Stimulated activated CD8-positive, alpha-beta memory T cell treated with anti-CD3 and anti-CD28 coated beads, Interleukin-7, amount 100 ng/mL, for 24 hours (primary cell): Measurements from ENCODE around the gene TMPRSS9.
"Not testable (repeated sequence)": the region's sequence is repeated elsewhere in the genome, so short reads cannot be mapped to it uniquely, and the experiment has no call there.

Source experiments
- DNase-seq: peaks from one replicate; pipeline ENCODE4 v3.0.0-alpha.2; 2020; ENCODE audit warnings: low read depth

Gene TMPRSS9

DNA sequence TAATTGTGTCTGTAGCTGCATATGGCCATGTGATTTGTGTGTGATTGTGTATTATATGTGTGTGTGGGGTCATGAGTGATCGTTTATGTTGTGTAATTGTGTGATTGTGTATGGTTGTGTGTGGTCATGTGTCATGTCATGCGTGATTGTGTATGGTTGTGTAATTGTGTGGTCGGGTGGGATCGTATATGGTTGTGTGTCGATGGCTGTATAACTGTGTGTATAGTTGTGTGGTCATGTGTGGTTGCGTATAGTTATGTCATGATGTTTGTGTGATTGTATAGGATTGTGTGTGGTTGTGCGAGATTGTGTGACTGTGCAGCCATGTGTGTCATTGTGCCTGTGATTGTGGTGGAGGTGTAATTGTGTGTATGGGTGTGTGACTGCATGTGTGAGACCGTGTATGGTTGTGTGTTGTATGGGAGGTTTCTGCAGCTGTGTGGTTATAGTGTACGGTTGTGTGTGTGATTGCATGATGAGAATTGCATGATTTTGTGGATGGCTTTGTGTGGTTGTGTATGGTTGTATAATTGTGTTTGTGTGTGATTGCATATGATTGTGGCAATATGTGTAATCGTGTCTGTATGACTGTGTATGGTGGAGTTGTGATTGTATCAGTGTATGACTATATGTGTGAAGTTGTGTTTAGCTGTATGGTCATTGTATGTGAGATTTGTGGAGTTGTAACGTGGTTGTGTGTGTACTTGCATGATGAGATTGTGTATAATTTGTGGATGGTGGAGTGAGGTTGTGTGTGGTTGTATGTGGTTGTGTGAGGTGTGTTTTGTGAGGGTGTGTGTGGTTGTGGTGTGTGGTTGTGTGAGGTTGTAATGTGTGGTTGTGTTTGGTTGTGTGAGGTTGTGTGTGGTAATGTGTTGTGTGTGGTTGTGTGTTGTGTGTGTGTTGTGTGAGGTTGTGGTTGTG is 2.2 kb downstream of the TMPRSS9 start:
- DNase-seq = no peak

DNA sequence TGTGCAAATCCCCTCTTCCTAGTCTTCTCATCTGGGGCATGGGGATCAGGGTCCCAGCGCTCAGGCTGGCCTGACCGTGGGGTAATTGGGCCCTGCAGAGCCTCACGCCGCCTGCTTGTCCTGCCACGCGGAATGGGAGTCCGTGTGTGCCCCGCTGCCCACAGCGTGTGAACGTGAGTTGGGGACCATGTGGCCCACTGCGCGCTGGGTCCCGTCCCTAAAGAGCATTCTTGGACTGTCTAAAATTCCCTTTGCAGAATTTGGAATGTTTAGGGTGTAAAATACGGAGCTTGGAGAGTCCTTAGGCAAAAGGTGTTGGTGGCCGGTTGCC is 2.9 kb downstream of the TMPRSS9 start:
- DNase-seq = no peak

GRCh38 chr19:2363419-2363818 is 3.4 kb downstream of the TMPRSS9 start:
- DNase-seq = no peak

DNA sequence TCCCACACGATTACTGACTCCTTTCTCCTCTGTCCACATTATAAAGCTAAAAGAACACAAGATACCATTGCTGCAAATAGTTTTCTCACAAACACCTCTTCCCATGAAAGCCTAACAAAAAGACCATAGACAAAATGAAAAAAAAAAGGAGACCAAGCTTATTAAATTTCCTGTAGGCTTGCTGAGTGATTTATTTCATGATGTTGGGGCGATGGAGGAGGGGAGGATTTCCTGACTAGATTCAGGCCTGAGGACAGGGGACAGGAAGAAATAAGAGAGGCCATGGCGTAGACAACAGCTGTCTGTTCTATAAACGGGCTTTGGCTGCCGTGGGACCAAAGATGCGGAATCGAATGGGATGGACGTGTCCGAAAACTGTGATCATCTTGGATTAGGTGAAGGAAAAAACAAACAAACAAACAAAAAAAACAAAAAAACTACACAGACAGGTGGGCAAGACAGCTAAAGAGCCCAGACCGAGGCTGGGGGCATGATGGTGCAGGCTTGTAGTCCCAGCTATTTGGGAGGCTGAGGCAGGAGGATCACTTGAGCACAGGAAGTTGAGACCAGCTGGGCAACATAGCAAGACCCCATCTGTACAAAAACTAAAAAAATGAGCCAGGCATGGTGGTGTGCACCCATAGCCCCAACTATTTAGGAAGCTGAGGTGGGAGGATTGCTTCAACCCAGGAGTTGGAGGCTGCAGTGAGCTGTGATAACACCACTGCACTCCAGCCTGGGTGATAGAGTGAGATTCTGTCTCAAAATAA is 5.3 kb downstream of the TMPRSS9 start:
- DNase-seq = no peak

DNA sequence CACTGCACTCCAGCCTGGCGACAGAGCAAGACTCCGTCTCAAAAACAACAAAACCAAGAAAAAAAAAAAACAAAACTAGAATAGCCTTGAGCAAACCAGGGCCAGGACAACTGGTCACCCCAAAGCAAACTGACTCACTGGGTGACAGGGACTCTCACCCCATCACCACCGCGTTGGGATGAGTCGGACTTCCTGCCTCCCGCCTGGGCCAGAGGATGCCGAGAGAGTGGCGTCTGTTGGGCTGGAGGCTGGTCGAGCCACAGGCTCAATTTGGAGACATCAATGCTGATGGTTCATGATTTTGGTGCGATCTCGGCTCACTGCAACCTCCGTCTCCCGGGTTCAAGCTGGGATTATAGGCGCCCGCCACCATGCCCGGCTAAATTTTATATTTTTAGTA is 11.6 kb downstream of the TMPRSS9 start:
- DNase-seq = no peak

- no peak for DNase-seq
Measured at GRCh38 chr19:2372076-2372612, 12.1 kb downstream of the TMPRSS9 start.

DNA sequence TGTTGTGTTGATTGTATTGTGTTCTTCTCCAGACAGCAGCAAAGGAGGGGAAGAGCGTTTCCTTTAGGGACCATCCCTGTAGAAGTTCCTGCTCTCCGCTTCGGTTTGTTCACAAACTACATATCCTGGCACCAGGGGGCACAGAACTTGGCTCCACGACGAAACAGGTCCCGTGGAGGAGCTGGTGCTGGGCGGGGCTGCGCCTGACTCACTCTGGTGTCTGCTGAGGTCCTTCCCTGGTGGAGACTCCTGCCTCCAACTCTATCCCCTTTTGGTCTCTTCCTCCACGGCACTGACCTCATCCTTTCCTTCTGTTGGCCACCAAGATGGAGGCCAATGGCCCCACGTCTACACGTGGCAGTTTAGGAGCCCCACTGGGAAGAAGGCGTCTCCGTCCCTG is 14.7 kb downstream of the TMPRSS9 start:
- no peak for DNase-seq

- DNase-seq = no peak
Measured at GRCh38 chr19:2375353-2376121, 15.5 kb downstream of the TMPRSS9 start.

DNA sequence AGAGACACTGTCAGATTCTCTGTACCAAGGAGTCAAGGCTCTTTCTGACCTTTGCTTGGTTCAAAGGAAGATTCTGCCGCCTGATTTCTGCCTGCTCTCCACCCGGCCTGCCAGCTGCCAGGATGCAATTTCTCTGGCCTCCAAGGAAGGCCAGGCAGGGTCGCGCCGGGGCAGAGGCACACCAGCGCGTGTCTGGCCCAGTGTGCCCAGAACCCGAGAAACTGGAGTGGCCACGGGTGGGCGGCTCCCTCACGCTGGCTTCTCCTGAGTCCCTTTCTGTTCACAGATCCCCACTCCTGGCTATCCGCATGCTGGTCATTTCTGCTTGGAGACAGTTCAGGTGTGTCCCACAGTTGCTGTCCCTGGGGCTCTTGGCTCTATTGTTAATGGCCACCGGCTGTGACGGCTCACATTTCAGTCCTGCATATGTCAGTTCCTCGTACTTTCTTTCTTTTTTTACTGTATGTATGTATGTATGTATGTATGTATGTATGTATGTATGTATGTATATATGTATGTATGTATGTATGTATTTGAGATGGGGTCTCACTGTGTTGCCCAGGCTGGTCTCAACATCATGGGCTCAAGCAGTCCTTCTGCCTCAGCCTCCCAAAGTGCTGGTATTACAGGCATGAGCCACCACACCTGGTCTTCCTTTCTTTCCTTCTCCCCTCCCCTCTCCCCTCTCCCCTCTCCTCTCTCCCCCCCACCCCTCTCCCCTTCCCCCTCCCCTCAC is 16.9 kb downstream of the TMPRSS9 start:
- DNase-seq = no peak

DNA sequence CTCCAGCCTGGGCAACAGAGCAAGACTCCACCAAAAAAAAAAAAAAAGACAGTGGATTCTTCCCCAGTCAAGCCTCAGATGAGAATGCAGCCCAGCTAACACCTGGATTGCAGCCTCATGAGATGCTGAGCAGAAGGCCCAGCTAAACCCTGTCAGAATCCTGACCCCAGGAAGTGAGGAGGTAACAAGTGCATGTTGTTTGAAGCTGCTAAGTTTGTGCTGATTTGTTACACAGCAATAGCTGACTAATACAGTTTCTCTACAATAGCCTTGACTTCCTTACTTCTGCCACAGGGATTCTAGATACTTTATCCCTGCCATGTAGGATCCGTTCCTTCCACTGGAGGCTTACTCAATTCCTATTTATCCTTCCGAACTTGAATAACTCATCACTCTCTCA is 20.5 kb downstream of the TMPRSS9 start:
- no peak for DNase-seq

- DNase-seq = no peak
Measured at GRCh38 chr19:2381148-2381820, 21.2 kb downstream of the TMPRSS9 start.

GRCh38 chr19:2382530-2383222 is 22.6 kb downstream of the TMPRSS9 start:
- DNase-seq = no peak

- DNase-seq = no peak
Measured at GRCh38 chr19:2385053-2385721, 25.1 kb downstream of the TMPRSS9 start.

- no peak for DNase-seq
Measured at GRCh38 chr19:2387367-2388288, 27.6 kb downstream of the TMPRSS9 start.

DNA sequence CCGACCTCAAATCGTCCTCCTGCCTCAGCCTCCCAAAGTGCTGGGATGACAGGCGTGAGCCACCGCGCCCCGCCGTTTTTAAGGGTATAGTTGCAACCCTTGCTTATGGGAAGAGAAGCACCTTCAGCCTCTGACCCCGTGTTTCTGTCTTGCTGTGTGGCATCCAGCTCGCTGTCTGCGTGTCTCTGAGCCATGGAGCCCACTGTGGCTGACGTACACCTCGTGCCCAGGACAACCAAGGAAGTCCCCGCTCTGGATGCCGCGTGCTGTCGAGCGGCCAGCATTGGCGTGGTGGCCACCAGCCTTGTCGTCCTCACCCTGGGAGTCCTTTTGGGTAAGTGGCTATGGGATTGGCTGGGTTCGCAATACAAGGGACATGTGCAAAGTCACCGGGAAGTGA is 29.5 kb downstream of the TMPRSS9 start:
- DNase-seq = no peak

DNA sequence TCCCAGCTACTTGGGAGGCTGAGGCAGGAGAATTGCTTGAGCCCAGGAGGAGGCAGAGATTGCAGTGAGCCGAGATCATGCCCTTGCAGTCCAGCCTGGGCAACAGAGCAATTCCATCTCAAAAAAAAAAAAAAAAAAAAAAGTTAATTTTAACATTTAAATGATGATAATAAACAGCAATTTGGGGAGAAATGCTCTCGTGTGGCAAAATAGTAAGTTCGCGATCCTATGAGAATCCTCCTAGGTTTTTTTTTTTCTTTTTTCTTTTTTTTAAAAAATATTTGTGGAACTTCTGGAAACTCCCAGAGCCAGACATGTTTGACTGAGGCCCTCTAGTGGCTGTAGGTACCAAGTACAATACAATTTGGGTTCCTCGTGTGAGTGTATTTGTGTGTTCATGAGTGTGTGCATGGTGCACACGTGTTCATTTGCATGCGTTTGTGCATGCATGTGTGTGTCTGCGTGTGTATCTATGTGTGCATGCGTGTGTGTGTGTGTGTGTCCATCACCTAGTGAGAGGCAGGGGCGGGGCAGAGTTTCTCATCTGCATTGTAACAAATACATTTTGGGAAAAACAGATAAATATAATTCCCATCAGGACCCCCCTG is 31.2 kb downstream of the TMPRSS9 start:
- DNase-seq = no peak

DNA sequence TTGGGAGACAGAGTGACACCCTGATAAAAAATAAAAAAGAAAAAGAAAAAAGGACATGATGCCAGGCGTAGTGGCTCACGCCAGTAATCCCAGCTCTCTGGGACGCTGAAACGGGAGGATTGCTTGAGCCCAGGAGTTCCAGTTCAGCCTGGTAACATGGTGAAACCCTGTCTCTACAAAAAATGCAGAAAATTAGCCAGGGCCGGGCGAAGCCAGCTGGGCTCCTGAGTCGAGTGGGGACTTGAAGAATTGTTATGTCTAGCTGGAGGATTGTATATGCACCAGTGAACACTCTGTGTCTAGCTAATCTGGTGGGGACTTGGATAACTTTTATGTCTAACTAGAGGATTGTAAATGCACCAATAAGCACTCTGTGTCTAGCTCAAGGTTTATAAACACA is 32.3 kb downstream of the TMPRSS9 start:
- no peak for DNase-seq

DNA sequence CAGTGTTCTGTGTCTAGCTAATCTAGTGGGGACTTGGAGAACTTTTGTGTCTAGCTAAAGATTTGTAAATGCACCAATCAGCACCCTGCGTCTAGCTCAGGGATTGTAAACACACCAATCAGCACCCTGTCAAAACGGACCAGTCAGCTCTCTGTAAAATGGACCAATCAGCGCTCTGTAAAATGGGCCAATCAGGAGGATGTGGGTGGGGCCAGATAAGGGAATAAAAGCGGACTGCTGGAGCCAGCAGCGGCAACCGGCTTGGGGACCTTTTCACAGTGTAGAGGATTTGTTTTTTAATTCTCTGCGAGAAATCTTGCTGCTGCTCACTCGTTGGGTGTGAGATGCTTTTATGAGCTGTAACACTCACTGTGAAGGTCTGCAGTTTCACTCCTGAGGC is 32.8 kb downstream of the TMPRSS9 start:
- not testable (repeated sequence) for DNase-seq
